Tibial nerve (tissue), 3 donors: Measurements from ENCODE around the gene GAREM2.

ENCODE experiments used
- POLR2A ChIP-seq, 2 donors: fragments of 450-650 bp; IDR thresholded peaks; one replicate each; pipeline ENCODE4 v1.6.1; 2017; ENCODE audit warnings: antibody characterized with exemption in 2 of 2, mild to moderate bottlenecking in 2 of 2, moderate library complexity in 2 of 2
- TF ChIP-seq, protein P1 (sequence below), 5 experiments: fragments of 200-600 bp in 3 of 5; fragments of 450-650 bp in 2 of 5; sonication (generic) in 3 of 5; IDR thresholded peaks; one replicate each; pipeline ENCODE4 v1.5.1; 2016 to 2019; ENCODE audit warnings: antibody characterized with exemption in 5 of 5, mild to moderate bottlenecking in 3 of 5, moderate library complexity in 2 of 5

DNA sequence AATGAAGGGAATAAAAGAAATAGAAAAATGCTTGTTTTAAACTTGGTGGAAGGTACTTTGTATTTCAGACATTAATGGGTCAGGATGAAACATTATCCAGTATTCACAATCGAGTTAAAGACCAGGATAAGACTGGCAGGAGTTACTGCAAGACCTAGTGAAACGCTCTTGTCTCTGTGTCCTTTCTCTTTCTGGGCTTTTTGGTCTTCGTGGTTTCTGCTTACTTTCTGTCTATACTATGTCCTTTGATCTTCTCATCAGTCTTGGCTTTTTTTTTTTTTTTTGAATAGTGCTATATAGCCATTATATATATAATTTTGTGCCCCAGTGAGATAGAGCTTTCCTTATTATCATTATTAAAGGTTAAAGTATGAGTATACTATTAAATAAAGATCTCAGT, 42.1 kb upstream of the GAREM2 start:
- TF ChIP-seq, protein P1, sequence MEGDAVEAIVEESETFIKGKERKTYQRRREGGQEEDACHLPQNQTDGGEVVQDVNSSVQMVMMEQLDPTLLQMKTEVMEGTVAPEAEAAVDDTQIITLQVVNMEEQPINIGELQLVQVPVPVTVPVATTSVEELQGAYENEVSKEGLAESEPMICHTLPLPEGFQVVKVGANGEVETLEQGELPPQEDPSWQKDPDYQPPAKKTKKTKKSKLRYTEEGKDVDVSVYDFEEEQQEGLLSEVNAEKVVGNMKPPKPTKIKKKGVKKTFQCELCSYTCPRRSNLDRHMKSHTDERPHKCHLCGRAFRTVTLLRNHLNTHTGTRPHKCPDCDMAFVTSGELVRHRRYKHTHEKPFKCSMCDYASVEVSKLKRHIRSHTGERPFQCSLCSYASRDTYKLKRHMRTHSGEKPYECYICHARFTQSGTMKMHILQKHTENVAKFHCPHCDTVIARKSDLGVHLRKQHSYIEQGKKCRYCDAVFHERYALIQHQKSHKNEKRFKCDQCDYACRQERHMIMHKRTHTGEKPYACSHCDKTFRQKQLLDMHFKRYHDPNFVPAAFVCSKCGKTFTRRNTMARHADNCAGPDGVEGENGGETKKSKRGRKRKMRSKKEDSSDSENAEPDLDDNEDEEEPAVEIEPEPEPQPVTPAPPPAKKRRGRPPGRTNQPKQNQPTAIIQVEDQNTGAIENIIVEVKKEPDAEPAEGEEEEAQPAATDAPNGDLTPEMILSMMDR (IDR thresholded peaks at IDR 0.05) = no peak
- TF ChIP-seq POLR2A (IDR thresholded peaks at IDR 0.05) = no peak
